GM19240 (cell line): ENCODE measurements around the gene PPA2.

ENCODE experiments used
- DNase-seq: peaks from one replicate; pipeline ENCODE4 v3.0.0; 2011; ENCODE audit warnings: low spot score; ENCODE audit not compliant: insufficient read length

PPA2 gene

DNA sequence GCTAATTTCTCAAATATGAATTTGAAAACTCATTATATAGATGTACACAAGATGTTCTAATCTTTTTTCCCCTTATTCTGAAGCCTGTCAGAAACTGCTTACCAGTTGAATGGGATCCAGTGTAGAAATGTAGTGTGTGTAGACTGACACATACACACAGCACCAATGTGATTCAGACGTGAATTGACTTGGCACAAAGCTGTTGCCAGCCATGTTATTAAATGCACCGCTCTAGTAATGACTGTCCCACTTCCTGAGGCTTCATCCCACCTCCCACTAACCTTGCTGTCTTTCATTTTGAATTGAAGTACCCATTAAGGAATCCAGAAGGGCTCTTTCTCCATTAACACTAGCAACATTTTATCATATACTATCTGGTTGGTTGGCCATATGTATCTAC lies 146.6 kb downstream of the PPA2 start:
- no peak for DNase-seq
